WTC11 (cell line): ENCODE results near the gene CAMK2A. TPM values are rescaled to one million over a fixed set of nuclear protein-coding genes. Genes with fewer than 3 reads are reported as not detected.

Source experiments
- ATAC-seq: fragments of 200-7000 bp; cut with Tn5 transposase; 2 replicates; pipeline ENCODE4 v1.10.0; 2021; ENCODE audit warnings: mild to moderate bottlenecking, moderate library complexity
- CTCF ChIA-PET: fragments of 300-600 bp; sonication (Branson Sonifier 250); formaldehyde crosslinking; loops from one replicate; lab custom pipeline; 2021; ENCODE audit warnings: antibody characterized with exemption; lab: Charles Lee
- POLR2A ChIA-PET: fragments of 350-600 bp; sonication (Branson Sonifier 250); formaldehyde crosslinking; loops from one replicate; lab custom pipeline; 2021; ENCODE audit warnings: antibody characterized with exemption; lab: Charles Lee
- DNase-seq: peaks from one replicate; pipeline ENCODE4 v3.0.0; 2021; ENCODE audit warnings: low spot score
- H3K27ac Mint-ChIP-seq: 2 replicates; pipeline ENCODE4 v1.8.0; 2021; ENCODE audit warnings: mixed read lengths
- H3K27me3 Mint-ChIP-seq: 2 replicates; pipeline ENCODE4 v1.8.0; 2021; ENCODE audit warnings: low read depth, mild to moderate bottlenecking, moderate library complexity, mixed read lengths
- H3K36me3 Mint-ChIP-seq: 2 replicates; pipeline ENCODE4 v1.8.0; 2021; ENCODE audit warnings: mixed read lengths
- H3K4me1 Mint-ChIP-seq: 2 replicates; pipeline ENCODE4 v1.8.0; 2022; ENCODE audit warnings: mixed read lengths
- H3K4me3 Mint-ChIP-seq: 2 replicates; pipeline ENCODE4 v1.8.0; 2021; ENCODE audit warnings: mild to moderate bottlenecking, moderate library complexity, mixed read lengths
- H3K9me3 Mint-ChIP-seq: 2 replicates; pipeline ENCODE4 v1.8.0; 2021; ENCODE audit warnings: mixed read lengths
- ATF1 ChIP-seq: sonication (generic); formaldehyde crosslinking; IDR thresholded peaks from 2 replicates; pipeline ENCODE4 v1.8.1; 2023; ENCODE audit warnings: mild to moderate bottlenecking, moderate library complexity, missing genetic modification reagents
- EMX1 ChIP-seq: fragments of 250-450 bp; sonication (Bioruptor Pico); IDR thresholded peaks from 2 replicates; pipeline ENCODE4 v1.8.0; 2021; ENCODE audit warnings: mild to moderate bottlenecking
- FOXJ3 ChIP-seq: sonication (generic); formaldehyde crosslinking; IDR thresholded peaks from 2 replicates; pipeline ENCODE4 v1.9.0; 2021; ENCODE audit warnings: missing genetic modification reagents, mild to moderate bottlenecking, borderline replicate concordance
- GABPB1 ChIP-seq: sonication (generic); formaldehyde crosslinking; IDR thresholded peaks from 2 replicates; pipeline ENCODE4 v1.8.1; 2023; ENCODE audit warnings: mild to moderate bottlenecking, missing genetic modification reagents
- GTF2I ChIP-seq: fragments of 250-450 bp; sonication (Bioruptor Pico); conservative IDR thresholded peaks from 2 replicates; pipeline ENCODE4 v1.4.0; 2021; ENCODE audit warnings: mild to moderate bottlenecking
- IRF2 ChIP-seq: sonication (generic); formaldehyde crosslinking; IDR thresholded peaks from 2 replicates; pipeline ENCODE4 v1.8.0; 2022; ENCODE audit warnings: low read depth, missing genetic modification reagents, borderline replicate concordance
- SMAD3 ChIP-seq: sonication (generic); formaldehyde crosslinking; IDR thresholded peaks from 2 replicates; pipeline ENCODE4 v1.8.0; 2022; ENCODE audit warnings: missing genetic modification reagents, mild to moderate bottlenecking, borderline replicate concordance
- SOX15 ChIP-seq: fragments of 250-450 bp; sonication (Bioruptor Pico); IDR thresholded peaks from 2 replicates; pipeline ENCODE4 v1.9.0; 2021; ENCODE audit warnings: mild to moderate bottlenecking
- ZNF121 ChIP-seq: sonication (generic); formaldehyde crosslinking; IDR thresholded peaks from 2 replicates; pipeline ENCODE4 v1.8.0; 2023; ENCODE audit warnings: missing genetic modification reagents
- ZNF219 ChIP-seq: sonication (generic); formaldehyde crosslinking; IDR thresholded peaks from 2 replicates; pipeline ENCODE4 v1.8.0; 2023; ENCODE audit warnings: missing genetic modification reagents, mild to moderate bottlenecking, borderline replicate concordance
- total RNA-seq: library from RNA; stranded (reverse); gene quantifications from 3 replicates; pipeline ENCODE4 v1.2.3, GENCODE V29; 2021
- TF ChIP-seq, protein P1 (sequence below): sonication (generic); formaldehyde crosslinking; conservative IDR thresholded peaks from 2 replicates; pipeline ENCODE4 v1.8.1; 2022; ENCODE audit warnings: mild to moderate bottlenecking, missing genetic modification reagents
- TF ChIP-seq, protein P2 (sequence below): sonication (generic); formaldehyde crosslinking; conservative IDR thresholded peaks from 2 replicates; pipeline ENCODE4 v1.8.1; 2023; ENCODE audit warnings: mild to moderate bottlenecking, low read depth, missing genetic modification reagents, moderate library complexity
- TF ChIP-seq, protein P3 (sequence below): sonication (generic); formaldehyde crosslinking; IDR thresholded peaks from 2 replicates; pipeline ENCODE4 v1.8.1; 2022; ENCODE audit warnings: missing genetic modification reagents, borderline replicate concordance
- TF ChIP-seq, protein P4 (sequence below): sonication (generic); formaldehyde crosslinking; IDR thresholded peaks from 2 replicates; pipeline ENCODE4 v1.8.0; 2022; ENCODE audit warnings: mild to moderate bottlenecking, missing genetic modification reagents
- TF ChIP-seq, protein P5 (sequence below): fragments of 250-450 bp; sonication (Bioruptor Pico); conservative IDR thresholded peaks from 2 replicates; pipeline ENCODE4 v1.9.0; 2021; ENCODE audit warnings: mild to moderate bottlenecking
- TF ChIP-seq, protein P6 (sequence below): sonication (generic); formaldehyde crosslinking; IDR thresholded peaks from 2 replicates; pipeline ENCODE4 v1.8.0; 2023; ENCODE audit warnings: missing genetic modification reagents
- TF ChIP-seq, protein P7 (sequence below): sonication (generic); formaldehyde crosslinking; IDR thresholded peaks from 2 replicates; pipeline ENCODE4 v1.8.1; 2022; ENCODE audit warnings: low read depth, missing genetic modification reagents, borderline replicate concordance
- TF ChIP-seq, protein P8 (sequence below): sonication (generic); formaldehyde crosslinking; IDR thresholded peaks from 2 replicates; pipeline ENCODE4 v1.8.1; 2023; ENCODE audit warnings: mild to moderate bottlenecking, missing genetic modification reagents, moderate library complexity
- TF ChIP-seq, protein P9 (sequence below): fragments of 250-450 bp; sonication (Bioruptor Pico); IDR thresholded peaks from 2 replicates; pipeline ENCODE4 v1.8.0; 2021; ENCODE audit warnings: mild to moderate bottlenecking

The CAMK2A gene
- total RNA-seq, 1 experiment from 2014 or later = 0.13 TPM

DNA sequence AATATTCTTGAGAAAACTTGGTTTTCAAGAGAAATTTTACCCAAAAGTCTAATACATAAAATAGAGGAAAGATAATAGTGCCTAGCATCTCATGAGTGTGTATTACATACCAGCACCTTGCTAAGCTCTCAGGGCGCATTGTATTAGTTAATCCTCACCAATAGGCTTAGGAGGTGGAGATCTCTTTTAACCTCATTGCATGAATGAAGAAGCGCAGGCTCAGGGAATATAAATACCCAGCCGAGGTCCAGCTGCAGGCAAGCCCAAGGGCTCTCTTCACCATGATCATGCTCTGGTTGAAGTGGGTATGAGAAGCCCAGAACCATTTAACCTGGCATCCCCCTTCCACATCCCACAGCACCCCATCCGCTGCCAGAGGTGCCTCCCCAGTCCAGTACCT, 46.0 kb downstream of the CAMK2A start:
- no peaks in the 10 kb centered on the region for H3K9me3 Mint-ChIP-seq

DNA sequence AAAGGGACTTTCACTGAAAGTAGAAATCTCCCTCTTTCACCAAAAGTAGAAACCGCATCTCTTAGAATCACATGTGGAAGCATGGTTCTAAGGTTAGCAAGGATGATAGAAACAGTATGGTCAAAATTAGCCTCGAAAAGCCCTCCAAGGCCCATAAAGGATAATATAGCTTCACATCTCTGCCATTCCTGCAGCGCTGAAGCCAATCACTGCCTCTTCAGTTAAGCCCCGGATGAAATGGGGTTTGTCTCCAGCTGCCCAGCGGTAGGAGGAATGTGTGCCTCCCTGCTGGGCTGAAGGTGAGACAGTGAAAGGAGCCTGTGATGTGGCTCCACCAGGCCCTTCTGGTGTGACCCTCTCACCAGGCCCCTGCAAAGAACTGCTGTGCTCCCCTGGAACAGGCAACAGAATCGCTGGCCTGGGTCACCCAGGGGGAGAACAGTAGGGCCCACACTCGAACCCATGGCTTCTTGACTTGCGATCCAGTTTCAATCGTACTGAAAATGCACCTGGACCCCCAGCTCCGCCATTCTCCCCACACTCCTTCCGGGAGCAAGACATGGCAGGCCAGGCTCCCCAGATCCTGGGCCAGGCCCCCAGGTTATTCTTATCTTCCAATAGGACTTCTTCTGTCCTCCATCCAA, 47.2 kb downstream of the CAMK2A start:
- H3K27ac Mint-ChIP-seq = no peak overlapping the region
- POLR2A ChIA-PET = no interaction called here
- no peaks in the 10 kb centered on the region for H3K4me1 Mint-ChIP-seq
- CTCF ChIA-PET = interaction anchor here (0.9 kb wide), 1 partner anchor 174 kb away, joined by 6 read pairs; no protein-coding TSS in a partner anchor
- H3K4me3 Mint-ChIP-seq = no peak overlapping the region
- H3K36me3 Mint-ChIP-seq = no peaks in the 10 kb centered on the region
- H3K9me3 Mint-ChIP-seq = no peaks in the 10 kb centered on the region
- H3K27me3 Mint-ChIP-seq = no peaks in the 10 kb centered on the region
- ATAC-seq = no peak; the same call in 1 of the 2 replicates
- DNase-seq = no peak
- TF ChIP-seq, protein P1, sequence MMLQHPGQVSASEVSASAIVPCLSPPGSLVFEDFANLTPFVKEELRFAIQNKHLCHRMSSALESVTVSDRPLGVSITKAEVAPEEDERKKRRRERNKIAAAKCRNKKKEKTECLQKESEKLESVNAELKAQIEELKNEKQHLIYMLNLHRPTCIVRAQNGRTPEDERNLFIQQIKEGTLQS (CRISPR knock-in tag) = no peak
- TF ChIP-seq, protein P2, sequence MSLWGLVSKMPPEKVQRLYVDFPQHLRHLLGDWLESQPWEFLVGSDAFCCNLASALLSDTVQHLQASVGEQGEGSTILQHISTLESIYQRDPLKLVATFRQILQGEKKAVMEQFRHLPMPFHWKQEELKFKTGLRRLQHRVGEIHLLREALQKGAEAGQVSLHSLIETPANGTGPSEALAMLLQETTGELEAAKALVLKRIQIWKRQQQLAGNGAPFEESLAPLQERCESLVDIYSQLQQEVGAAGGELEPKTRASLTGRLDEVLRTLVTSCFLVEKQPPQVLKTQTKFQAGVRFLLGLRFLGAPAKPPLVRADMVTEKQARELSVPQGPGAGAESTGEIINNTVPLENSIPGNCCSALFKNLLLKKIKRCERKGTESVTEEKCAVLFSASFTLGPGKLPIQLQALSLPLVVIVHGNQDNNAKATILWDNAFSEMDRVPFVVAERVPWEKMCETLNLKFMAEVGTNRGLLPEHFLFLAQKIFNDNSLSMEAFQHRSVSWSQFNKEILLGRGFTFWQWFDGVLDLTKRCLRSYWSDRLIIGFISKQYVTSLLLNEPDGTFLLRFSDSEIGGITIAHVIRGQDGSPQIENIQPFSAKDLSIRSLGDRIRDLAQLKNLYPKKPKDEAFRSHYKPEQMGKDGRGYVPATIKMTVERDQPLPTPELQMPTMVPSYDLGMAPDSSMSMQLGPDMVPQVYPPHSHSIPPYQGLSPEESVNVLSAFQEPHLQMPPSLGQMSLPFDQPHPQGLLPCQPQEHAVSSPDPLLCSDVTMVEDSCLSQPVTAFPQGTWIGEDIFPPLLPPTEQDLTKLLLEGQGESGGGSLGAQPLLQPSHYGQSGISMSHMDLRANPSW (CRISPR knock-in tag) = no peak
- TF ChIP-seq, protein P3, sequence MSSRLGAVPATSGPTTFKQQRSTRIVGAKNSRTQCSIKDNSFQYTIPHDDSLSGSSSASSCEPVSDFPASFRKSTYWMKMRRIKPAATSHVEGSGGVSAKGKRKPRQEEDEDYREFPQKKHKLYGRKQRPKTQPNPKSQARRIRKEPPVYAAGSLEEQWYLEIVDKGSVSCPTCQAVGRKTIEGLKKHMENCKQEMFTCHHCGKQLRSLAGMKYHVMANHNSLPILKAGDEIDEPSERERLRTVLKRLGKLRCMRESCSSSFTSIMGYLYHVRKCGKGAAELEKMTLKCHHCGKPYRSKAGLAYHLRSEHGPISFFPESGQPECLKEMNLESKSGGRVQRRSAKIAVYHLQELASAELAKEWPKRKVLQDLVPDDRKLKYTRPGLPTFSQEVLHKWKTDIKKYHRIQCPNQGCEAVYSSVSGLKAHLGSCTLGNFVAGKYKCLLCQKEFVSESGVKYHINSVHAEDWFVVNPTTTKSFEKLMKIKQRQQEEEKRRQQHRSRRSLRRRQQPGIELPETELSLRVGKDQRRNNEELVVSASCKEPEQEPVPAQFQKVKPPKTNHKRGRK (CRISPR knock-in tag) = no peak
- TF ChIP-seq ATF1 (CRISPR knock-in tag) = no peak

More for the DNA sequence above, 46.0 kb downstream of the CAMK2A start:
- no peak for ATAC-seq
- H3K27ac Mint-ChIP-seq = no peak overlapping the region
- H3K4me3 Mint-ChIP-seq = no peak overlapping the region
- TF ChIP-seq, protein P4, sequence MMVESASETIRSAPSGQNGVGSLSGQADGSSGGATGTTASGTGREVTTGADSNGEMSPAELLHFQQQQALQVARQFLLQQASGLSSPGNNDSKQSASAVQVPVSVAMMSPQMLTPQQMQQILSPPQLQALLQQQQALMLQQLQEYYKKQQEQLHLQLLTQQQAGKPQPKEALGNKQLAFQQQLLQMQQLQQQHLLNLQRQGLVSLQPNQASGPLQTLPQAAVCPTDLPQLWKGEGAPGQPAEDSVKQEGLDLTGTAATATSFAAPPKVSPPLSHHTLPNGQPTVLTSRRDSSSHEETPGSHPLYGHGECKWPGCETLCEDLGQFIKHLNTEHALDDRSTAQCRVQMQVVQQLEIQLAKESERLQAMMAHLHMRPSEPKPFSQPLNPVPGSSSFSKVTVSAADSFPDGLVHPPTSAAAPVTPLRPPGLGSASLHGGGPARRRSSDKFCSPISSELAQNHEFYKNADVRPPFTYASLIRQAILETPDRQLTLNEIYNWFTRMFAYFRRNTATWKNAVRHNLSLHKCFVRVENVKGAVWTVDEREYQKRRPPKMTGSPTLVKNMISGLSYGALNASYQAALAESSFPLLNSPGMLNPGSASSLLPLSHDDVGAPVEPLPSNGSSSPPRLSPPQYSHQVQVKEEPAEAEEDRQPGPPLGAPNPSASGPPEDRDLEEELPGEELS (CRISPR knock-in tag) = no peak
- TF ChIP-seq GTF2I (CRISPR knock-in tag) (no peak), ZNF219 (CRISPR knock-in tag) (no peak), FOXJ3 (CRISPR knock-in tag) (no peak), IRF2 (CRISPR knock-in tag) (no peak), SMAD3 (no peak), SOX15 (CRISPR knock-in tag) (no peak), ZNF121 (CRISPR knock-in tag) (no peak), GABPB1 (CRISPR knock-in tag) (no peak), EMX1 (CRISPR knock-in tag) (no peak)
- TF ChIP-seq, protein P5, sequence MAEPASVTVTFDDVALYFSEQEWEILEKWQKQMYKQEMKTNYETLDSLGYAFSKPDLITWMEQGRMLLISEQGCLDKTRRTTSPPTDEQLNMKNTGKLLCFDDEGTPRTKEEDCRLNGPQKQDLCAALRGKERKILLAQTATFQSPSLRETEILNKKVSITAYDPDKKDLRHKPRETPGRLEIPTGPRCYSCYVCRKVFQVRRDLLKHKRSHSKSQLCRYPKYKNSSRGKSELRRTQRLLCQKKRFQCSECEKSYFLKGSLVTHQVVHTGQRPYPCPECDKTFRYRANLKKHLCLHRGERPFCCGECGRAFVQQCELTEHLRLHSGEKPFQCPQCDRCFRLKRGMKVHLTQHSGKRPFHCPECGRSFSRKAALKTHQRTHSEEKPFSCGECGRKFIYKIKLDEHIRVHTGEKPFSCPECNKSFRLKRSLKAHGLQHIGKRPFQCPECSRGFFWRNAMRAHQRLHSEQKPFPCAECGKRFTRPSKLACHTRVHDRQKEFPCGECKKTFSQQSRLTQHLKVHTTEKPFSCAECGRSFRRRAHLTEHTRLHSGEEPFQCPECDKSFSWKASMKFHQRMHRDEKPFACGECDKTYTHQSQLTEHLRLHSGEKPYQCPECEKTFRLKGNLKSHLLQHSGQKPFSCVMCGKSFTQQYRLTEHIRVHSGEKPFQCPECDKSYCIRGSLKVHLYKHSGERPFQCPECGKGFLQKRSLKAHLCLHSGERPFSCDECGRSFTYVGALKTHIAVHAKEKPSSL = no peak
- TF ChIP-seq, protein P6, sequence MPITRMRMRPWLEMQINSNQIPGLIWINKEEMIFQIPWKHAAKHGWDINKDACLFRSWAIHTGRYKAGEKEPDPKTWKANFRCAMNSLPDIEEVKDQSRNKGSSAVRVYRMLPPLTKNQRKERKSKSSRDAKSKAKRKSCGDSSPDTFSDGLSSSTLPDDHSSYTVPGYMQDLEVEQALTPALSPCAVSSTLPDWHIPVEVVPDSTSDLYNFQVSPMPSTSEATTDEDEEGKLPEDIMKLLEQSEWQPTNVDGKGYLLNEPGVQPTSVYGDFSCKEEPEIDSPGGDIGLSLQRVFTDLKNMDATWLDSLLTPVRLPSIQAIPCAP (CRISPR knock-in tag) = no peak
- TF ChIP-seq, protein P1 (CRISPR knock-in tag) = no peak
- TF ChIP-seq, protein P7, sequence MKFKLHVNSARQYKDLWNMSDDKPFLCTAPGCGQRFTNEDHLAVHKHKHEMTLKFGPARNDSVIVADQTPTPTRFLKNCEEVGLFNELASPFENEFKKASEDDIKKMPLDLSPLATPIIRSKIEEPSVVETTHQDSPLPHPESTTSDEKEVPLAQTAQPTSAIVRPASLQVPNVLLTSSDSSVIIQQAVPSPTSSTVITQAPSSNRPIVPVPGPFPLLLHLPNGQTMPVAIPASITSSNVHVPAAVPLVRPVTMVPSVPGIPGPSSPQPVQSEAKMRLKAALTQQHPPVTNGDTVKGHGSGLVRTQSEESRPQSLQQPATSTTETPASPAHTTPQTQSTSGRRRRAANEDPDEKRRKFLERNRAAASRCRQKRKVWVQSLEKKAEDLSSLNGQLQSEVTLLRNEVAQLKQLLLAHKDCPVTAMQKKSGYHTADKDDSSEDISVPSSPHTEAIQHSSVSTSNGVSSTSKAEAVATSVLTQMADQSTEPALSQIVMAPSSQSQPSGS (CRISPR knock-in tag) = no peak
- TF ChIP-seq, protein P8, sequence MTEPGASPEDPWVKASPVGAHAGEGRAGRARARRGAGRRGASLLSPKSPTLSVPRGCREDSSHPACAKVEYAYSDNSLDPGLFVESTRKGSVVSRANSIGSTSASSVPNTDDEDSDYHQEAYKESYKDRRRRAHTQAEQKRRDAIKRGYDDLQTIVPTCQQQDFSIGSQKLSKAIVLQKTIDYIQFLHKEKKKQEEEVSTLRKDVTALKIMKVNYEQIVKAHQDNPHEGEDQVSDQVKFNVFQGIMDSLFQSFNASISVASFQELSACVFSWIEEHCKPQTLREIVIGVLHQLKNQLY (CRISPR knock-in tag) = no peak
- TF ChIP-seq, protein P9, sequence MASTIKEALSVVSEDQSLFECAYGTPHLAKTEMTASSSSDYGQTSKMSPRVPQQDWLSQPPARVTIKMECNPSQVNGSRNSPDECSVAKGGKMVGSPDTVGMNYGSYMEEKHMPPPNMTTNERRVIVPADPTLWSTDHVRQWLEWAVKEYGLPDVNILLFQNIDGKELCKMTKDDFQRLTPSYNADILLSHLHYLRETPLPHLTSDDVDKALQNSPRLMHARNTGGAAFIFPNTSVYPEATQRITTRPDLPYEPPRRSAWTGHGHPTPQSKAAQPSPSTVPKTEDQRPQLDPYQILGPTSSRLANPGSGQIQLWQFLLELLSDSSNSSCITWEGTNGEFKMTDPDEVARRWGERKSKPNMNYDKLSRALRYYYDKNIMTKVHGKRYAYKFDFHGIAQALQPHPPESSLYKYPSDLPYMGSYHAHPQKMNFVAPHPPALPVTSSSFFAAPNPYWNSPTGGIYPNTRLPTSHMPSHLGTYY = no peak
- no peak for DNase-seq
- no peaks in the 10 kb centered on the region for H3K27me3 Mint-ChIP-seq
- POLR2A ChIA-PET = no interaction called here
- no peaks in the 10 kb centered on the region for H3K36me3 Mint-ChIP-seq
- H3K4me1 Mint-ChIP-seq = no peaks in the 10 kb centered on the region
- CTCF ChIA-PET = no interaction called here
